Adrenal gland (tissue), 5 donors: ENCODE data around the gene FILIP1.

ENCODE experiments used
- POLR2A ChIP-seq, 2 donors: fragments of 450-650 bp; IDR thresholded peaks; one replicate each; pipeline ENCODE4 v1.6.1; 2017; ENCODE audit warnings: antibody characterized with exemption in 2 of 2, mild to moderate bottlenecking in 2 of 2, moderate library complexity in 1 of 2
- TF ChIP-seq, protein P1 (sequence below), 6 experiments: fragments of 450-650 bp in 4 of 6; fragments of 200-600 bp in 2 of 6; sonication (generic) in 1 of 6; IDR thresholded peaks; 1 replicate in 5 of 6; 2 replicates in 1 of 6; pipeline versions ENCODE4 v1.5.1 to v1.8.0; 2016 to 2021; ENCODE audit warnings: antibody characterized with exemption in 6 of 6, mild to moderate bottlenecking in 2 of 6, moderate library complexity in 1 of 6
- donor health status: DM: no; HTN: no; CAD: no.

DNA sequence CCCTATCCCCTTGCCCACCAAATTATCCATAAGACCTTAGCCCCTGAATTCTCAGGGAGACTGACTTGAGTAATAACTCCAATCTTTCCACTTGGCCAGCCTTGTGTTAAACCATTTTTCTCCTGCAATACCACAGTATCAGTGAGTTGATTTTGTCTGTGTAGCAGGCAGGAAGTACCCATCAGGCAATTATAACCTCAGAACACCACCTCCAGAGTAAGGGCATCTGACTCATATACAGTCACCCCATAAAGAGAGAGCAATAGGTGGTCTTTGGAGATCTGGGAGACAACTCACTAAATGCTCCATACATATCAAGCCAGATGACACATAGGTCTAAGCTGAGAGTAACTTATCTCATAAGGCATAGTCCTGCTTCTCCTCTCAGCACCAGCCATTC, 83.7 kb downstream of the FILIP1 start:
- TF ChIP-seq, protein P1, sequence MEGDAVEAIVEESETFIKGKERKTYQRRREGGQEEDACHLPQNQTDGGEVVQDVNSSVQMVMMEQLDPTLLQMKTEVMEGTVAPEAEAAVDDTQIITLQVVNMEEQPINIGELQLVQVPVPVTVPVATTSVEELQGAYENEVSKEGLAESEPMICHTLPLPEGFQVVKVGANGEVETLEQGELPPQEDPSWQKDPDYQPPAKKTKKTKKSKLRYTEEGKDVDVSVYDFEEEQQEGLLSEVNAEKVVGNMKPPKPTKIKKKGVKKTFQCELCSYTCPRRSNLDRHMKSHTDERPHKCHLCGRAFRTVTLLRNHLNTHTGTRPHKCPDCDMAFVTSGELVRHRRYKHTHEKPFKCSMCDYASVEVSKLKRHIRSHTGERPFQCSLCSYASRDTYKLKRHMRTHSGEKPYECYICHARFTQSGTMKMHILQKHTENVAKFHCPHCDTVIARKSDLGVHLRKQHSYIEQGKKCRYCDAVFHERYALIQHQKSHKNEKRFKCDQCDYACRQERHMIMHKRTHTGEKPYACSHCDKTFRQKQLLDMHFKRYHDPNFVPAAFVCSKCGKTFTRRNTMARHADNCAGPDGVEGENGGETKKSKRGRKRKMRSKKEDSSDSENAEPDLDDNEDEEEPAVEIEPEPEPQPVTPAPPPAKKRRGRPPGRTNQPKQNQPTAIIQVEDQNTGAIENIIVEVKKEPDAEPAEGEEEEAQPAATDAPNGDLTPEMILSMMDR (IDR thresholded peaks at IDR 0.05) = no peak
- no peak for TF ChIP-seq POLR2A (IDR thresholded peaks at IDR 0.05)
